ENCODE results near the gene ZC3H12C.

DNA sequence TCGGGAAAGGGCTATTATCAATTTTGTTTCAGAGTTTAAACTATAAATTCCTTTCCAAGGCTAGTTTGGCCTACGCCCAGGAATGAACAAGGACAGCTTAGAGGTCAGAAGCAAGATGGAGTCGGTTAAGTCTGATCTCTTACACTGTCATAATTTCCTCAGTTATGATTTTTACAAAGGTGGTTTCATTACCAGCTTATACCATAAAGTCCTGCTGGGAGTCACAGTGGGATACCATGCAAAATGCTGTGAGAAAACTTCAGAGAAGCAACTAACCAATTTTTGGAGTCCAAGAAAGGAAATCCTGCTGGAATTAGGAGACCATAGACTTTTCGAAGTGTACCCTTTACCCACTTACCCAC is 17.4 kb upstream of the ZC3H12C start:
- TF ChIP-seq, protein P1, sequence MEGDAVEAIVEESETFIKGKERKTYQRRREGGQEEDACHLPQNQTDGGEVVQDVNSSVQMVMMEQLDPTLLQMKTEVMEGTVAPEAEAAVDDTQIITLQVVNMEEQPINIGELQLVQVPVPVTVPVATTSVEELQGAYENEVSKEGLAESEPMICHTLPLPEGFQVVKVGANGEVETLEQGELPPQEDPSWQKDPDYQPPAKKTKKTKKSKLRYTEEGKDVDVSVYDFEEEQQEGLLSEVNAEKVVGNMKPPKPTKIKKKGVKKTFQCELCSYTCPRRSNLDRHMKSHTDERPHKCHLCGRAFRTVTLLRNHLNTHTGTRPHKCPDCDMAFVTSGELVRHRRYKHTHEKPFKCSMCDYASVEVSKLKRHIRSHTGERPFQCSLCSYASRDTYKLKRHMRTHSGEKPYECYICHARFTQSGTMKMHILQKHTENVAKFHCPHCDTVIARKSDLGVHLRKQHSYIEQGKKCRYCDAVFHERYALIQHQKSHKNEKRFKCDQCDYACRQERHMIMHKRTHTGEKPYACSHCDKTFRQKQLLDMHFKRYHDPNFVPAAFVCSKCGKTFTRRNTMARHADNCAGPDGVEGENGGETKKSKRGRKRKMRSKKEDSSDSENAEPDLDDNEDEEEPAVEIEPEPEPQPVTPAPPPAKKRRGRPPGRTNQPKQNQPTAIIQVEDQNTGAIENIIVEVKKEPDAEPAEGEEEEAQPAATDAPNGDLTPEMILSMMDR (conservative IDR thresholded peaks at IDR 0.05; ENCODE audit: low read length), result no peak
- no peak for TF ChIP-seq EZH2phosphoT487 (IDR thresholded peaks at IDR 0.05; ENCODE audit: borderline replicate concordance, low read depth, low read length)
